GM19455 (cell line): ENCODE results near the gene SORCS2.

Experiments
- ATAC-seq: cut with Tn5 transposase; IDR thresholded peaks from one replicate; pipeline ENCODE4 v1.9.1; 2021; ENCODE audit not compliant: unreplicated experiment

Gene SORCS2

GRCh38 chr4:7777871-7778509, 585.7 kb downstream of the SORCS2 start:
- no peak for ATAC-seq

DNA sequence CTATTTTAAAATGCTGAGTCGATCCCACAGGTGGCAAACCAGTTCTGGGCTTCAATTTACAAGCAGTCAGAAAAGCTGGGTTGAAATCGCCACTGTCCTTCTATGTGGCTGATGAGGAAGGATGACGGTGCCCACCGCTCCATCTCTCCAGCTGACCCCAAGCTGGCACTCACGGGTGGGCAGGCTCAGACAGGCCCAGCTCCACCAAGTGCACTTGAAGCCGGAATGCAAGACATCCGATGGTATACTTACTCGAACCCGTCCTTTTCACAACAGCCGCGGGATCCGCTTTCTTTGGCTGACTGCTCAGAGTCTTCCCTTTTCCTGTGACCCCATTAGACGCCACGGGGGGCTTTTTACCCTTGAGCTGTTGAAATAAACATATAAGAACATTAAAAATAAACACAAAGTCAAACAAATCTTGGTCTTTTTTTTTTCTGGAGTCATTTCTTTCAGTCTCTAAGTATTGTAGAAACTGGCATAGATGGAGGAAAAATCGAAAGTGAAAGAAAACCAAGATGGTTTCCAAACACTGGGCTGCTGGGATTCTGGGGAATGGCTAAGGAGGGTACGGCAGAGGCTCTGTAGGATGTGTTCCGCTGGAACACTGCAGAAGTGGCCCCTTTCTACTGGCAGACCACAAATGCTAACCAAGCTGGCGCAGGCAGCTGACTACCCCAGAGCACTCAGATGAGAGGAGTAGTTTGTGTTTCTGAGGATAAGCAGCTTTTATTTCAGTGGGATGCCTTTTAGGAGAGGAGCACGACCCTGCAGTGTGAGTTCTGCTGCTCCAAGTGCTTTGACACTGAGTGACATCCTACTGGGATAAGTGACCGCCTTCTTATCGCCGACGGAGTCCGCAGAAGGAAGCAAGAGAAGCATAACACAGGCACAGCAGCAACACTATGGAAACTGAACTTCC, 586.4 kb downstream of the SORCS2 start:
- ATAC-seq = no peak

DNA sequence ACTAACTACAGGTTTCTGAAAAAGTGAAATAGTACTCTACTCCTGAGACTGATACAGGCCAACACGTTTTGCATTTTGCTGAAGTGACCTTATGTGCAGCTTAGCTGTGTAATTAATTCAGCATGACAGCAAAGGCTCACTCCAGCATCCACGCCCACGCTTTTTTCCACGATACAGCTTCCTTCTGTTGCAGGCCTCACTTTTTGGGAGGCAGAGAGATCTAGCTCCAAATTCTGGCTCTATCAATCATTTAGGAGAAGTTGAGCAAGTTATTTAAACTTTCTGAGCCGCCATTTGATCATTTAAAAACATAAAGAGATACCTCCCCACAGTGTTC, 587.1 kb downstream of the SORCS2 start:
- no peak for ATAC-seq

GRCh38 chr4:7780751-7781348, 588.5 kb downstream of the SORCS2 start:
- no peak for ATAC-seq

DNA sequence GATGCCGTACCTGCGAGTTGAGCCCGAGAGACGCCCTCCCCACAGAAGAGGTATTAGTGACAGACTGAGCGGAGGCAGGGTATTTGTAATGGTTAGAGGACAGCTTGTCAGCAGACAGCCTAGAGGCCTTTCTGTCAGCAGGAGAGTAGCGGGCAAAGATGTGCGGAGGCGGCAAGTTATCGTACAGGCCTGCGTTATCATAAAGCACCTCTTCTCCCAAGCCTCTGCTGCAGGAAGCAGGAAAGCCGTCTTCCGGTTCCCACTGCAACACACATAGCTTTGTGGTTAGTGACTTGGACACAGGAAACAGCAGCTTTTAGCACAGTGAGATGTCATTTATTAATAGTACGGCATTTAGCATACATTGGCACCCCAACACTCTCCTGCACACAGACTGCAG, 589.0 kb downstream of the SORCS2 start:
- ATAC-seq = no peak

DNA sequence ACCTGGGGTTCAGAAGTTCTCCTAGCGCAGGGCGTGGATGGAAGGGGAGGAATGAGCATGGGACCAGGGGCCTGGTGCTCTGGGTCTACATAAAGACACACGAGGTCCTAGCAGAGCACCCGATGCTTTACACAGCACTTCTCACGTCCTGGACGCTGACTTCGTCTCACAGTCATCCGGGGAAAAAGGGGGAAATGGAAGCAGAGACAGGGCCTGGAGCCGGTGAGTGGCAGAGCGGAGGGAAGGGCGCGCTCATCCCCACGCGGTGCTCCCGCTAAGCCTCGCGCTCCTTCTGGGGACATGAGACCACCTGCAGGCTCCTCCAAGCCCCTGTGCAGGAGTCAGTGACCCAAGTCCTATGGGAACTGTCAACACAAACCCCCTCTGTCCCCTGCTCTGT, 589.7 kb downstream of the SORCS2 start:
- ATAC-seq = no peak

DNA sequence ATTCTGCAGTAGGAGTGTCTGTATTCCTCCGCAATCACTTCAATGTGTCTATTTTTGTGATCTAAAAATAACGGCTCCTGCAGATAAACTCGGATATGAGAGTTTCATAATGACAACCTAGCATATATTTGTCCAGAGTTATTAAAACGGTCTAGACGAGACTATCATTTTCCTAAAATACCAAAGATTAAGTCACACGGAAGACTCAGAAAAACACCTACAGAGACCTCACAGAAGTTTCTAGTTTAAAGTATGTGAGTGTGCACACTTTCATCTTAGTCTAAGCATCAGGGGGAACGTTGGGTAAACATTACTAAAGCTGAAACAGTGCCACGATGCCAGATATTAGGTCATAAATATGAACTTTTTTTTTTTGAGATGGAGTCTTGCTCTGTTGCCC, 590.4 kb downstream of the SORCS2 start:
- ATAC-seq = no peak

DNA sequence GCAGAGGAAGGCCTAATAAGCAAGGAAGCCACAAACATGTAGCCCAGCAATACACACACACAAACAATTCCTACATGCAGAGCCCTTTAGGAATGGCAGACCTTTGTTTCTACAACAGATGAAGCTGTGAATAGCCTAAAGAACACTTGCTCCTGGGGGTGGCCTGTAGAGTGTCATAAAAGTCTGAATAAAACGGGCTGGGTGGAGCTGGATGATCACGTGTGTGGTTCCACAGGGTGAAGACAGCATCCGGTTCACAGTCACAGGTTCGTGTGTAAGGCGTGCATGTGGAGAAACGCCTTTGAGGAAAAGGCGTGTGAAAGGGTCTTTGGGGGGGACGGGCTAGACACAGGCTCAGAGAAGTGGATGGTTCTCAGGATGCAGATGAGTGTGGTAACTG, 591.2 kb downstream of the SORCS2 start:
- ATAC-seq = no peak

DNA sequence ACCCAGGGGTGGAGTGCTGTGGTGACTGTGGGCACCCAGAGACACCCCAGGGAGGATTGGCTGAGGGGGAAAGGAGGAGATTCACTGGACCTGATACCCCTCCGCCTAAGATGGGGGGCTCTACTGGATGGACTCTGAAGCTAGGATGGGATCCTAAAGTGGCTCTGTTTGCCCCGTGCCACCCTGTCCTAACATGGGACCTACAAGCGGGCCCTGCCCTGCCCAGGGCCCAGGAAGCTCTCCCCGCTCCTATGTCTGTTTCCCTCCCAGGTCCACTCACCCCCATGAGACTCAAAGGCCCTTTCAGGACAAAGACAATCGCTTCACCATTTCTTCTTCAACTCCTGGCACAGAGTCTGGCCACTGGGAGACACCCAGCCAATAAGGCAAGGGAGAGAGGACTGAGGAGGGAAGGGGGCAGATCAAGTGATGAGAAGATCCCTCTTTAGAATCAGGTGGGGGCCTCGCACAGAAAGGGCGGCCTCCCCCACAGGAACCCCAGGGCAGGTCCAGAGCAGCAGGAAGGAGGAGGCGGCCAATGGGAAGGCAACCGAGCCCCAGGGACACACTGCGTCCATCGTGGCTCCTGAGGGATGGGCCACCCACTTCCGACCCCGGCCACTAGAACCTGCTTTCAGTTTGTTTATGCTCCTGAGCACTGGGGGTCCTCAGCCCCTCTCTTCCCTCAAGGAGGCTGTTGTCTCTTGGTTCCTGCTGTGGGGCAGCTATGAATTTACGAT, 592.0 kb downstream of the SORCS2 start:
- ATAC-seq = no peak

DNA sequence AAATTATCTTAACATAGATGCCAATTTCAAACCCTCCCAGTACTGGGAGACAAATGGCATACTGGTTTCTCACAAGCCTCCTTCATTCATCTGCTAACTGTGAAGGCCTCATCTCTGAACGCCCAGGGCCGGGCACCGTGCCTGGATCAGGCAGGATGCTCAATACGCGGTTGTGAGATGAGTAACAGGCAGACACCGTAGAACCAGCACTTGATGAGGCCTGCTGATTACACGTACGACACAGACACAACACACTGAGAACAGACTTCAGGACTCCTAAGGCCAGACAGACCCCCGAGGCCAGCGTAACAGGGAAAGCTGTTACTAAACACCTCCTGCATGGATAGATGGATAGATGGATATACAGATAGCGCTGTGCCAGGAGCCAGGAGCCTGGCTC, 592.7 kb downstream of the SORCS2 start:
- ATAC-seq = no peak

GRCh38 chr4:7786040-7786439, 593.7 kb downstream of the SORCS2 start:
- no peak for ATAC-seq

- no peak for ATAC-seq
Measured at GRCh38 chr4:7786517-7786916, 594.2 kb downstream of the SORCS2 start.

GRCh38 chr4:7787067-7787466, 594.7 kb downstream of the SORCS2 start:
- ATAC-seq = no peak

GRCh38 chr4:7787681-7788141, 595.4 kb downstream of the SORCS2 start:
- ATAC-seq = no peak

GRCh38 chr4:7788193-7788592, 595.9 kb downstream of the SORCS2 start:
- no peak for ATAC-seq

GRCh38 chr4:7788694-7789425, 596.5 kb downstream of the SORCS2 start:
- no peak for ATAC-seq

- ATAC-seq = no peak
Measured at GRCh38 chr4:7790023-7790422, 597.7 kb downstream of the SORCS2 start.

DNA sequence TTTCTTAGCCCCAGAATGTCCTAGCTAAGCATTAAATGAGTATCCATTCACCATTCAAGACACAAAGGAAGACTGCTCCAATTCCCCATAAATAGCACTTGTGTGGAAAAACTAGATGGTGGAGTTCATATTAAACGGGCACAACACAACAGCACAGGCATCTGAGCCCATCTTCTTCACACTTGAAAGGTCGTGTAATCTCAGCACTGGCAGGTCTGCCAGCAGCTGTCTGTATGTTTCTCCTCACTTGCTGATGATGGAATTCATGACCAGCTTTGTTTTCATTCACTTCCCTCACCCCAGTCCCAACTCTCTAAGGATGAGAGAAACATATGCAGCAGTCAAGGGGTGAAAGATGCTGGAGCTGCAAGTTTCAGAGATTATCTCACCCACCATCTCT, 598.7 kb downstream of the SORCS2 start:
- no peak for ATAC-seq
